ENCODE measurements around the gene RNF5.

Gene RNF5

GRCh38 chr6:32170294-32170693, 7.9 kb upstream of the RNF5 start:
- TF ChIP-seq CTCF (IDR thresholded peaks at IDR 0.05; ENCODE audit: insufficient read depth, low read depth, low read length, missing control alignments): no peak
- no peak overlapping the region for H3K4me3 ChIP-seq (ENCODE audit: low read depth, low read length)
- DNase-seq (ENCODE audit: low read depth): no peak

- H3K4me3 ChIP-seq (ENCODE audit: low read depth, low read length): no peak overlapping the region
- DNase-seq (ENCODE audit: low read depth): no peak
- no peak for TF ChIP-seq CTCF (IDR thresholded peaks at IDR 0.05; ENCODE audit: insufficient read depth, low read depth, low read length, missing control alignments)
Observed at GRCh38 chr6:32171234-32171633, 7.0 kb upstream of the RNF5 start.

GRCh38 chr6:32173051-32173727, 5.0 kb upstream of the RNF5 start:
- H3K4me3 ChIP-seq (ENCODE audit: low read depth, low read length): no peak overlapping the region
- no peak for DNase-seq (ENCODE audit: low read depth)
- no peak for TF ChIP-seq CTCF (IDR thresholded peaks at IDR 0.05; ENCODE audit: insufficient read depth, low read depth, low read length, missing control alignments)

GRCh38 chr6:32174416-32174815, 3.8 kb upstream of the RNF5 start:
- H3K4me3 ChIP-seq (ENCODE audit: low read depth, low read length): no peak overlapping the region
- DNase-seq (ENCODE audit: low read depth): no peak
- TF ChIP-seq CTCF (IDR thresholded peaks at IDR 0.05; ENCODE audit: insufficient read depth, low read depth, low read length, missing control alignments): no peak

- no peak for TF ChIP-seq CTCF (IDR thresholded peaks at IDR 0.05; ENCODE audit: insufficient read depth, low read depth, low read length, missing control alignments)
- DNase-seq (ENCODE audit: low read depth): no peak
- H3K4me3 ChIP-seq (ENCODE audit: low read depth, low read length): peak overlapping the region; percentile 69
Observed at GRCh38 chr6:32175322-32175710, 2.9 kb upstream of the RNF5 start.

- DNase-seq (ENCODE audit: low read depth): peak; percentile 98
- no peak for TF ChIP-seq CTCF (IDR thresholded peaks at IDR 0.05; ENCODE audit: insufficient read depth, low read depth, low read length, missing control alignments)
- H3K4me3 ChIP-seq (ENCODE audit: low read depth, low read length): peak within 1 kb of the TSS; percentile 69
Observed at GRCh38 chr6:32175711-32176475, 2.3 kb upstream of the RNF5 start, which contains the start of gene AGPAT1. AGPAT1 (minus strand) TSS chr6:32176084; CDS start chr6:32171496, 4,588 bp downstream.
